ENCODE measurements around the gene YTHDF1. TPM values are rescaled to one million over a fixed set of nuclear protein-coding genes. Genes with fewer than 3 reads are reported as not detected.

The YTHDF1 gene
- total RNA-seq, 2 donors from 2014 or later: 21.8 to 31.8 TPM

GRCh38 chr20:63191400-63191799 is 24.5 kb downstream of the YTHDF1 start:
- Histone ChIP-seq H3K4me1 (ENCODE audit: control insufficient read depth in 1 of 2, low read depth in 2 of 2) (no peaks in the 10 kb centered on the region), H3K9me3 (no peaks in the 10 kb centered on the region), H3K27ac (no peak overlapping the region), H3K27me3 (replicated peaks; ENCODE audit: insufficient read depth) (no peaks in the 10 kb centered on the region), H3K36me3 (peaks cover 11% of the 10 kb centered on the region), H3K4me3 (no peak overlapping the region)
- TF ChIP-seq CTCF (IDR thresholded peaks at IDR 0.05): no peak
- DNase-seq (ENCODE audit: low spot score) (no peak), ATAC-seq (ENCODE audit: insufficient number of reproducible peaks, low FRiP score, low read depth) (no peak)

GRCh38 chr20:63190828-63191227 is 25.1 kb downstream of the YTHDF1 start:
- Histone ChIP-seq H3K4me1 (ENCODE audit: control insufficient read depth in 1 of 2, low read depth in 2 of 2) (no peaks in the 10 kb centered on the region), H3K27ac (no peak overlapping the region), H3K4me3 (no peak overlapping the region), H3K9me3 (no peaks in the 10 kb centered on the region), H3K36me3 (peaks cover 11% of the 10 kb centered on the region), H3K27me3 (replicated peaks; ENCODE audit: insufficient read depth) (no peaks in the 10 kb centered on the region)
- TF ChIP-seq CTCF (IDR thresholded peaks at IDR 0.05): no peak
- no peak for ATAC-seq (ENCODE audit: insufficient number of reproducible peaks, low FRiP score, low read depth)
- DNase-seq (ENCODE audit: low spot score): no peak

- H3K27me3 ChIP-seq (replicated peaks; ENCODE audit: insufficient read depth): no peaks in the 10 kb centered on the region
- no peak for DNase-seq (ENCODE audit: low spot score)
- ATAC-seq (ENCODE audit: insufficient number of reproducible peaks, low FRiP score, low read depth): no peak
- peaks cover 7% of the 10 kb centered on the region for H3K36me3 ChIP-seq
- H3K27ac ChIP-seq: no peak overlapping the region
- no peaks in the 10 kb centered on the region for H3K9me3 ChIP-seq
- no peak overlapping the region for H3K4me3 ChIP-seq
- no peaks in the 10 kb centered on the region for H3K4me1 ChIP-seq (ENCODE audit: control insufficient read depth in 1 of 2, low read depth in 2 of 2)
- no peak for TF ChIP-seq CTCF (IDR thresholded peaks at IDR 0.05)
These were observed 25.9 kb downstream of the YTHDF1 start for GRCh38 chr20:63189846-63190559.

- DNase-seq (ENCODE audit: low spot score) (no peak), ATAC-seq (ENCODE audit: insufficient number of reproducible peaks, low FRiP score, low read depth) (no peak)
- Histone ChIP-seq H3K27ac (no peak overlapping the region), H3K9me3 (no peaks in the 10 kb centered on the region), H3K4me3 (no peak overlapping the region), H3K27me3 (replicated peaks; ENCODE audit: insufficient read depth) (no peaks in the 10 kb centered on the region), H3K4me1 (ENCODE audit: control insufficient read depth in 1 of 2, low read depth in 2 of 2) (no peaks in the 10 kb centered on the region), H3K36me3 (no peaks in the 10 kb centered on the region)
- no peak for TF ChIP-seq CTCF (IDR thresholded peaks at IDR 0.05)
These were observed 26.6 kb downstream of the YTHDF1 start for GRCh38 chr20:63189322-63189642.

GRCh38 chr20:63188641-63189321 is 27.1 kb downstream of the YTHDF1 start:
- Histone ChIP-seq H3K4me3 (no peak overlapping the region), H3K9me3 (no peaks in the 10 kb centered on the region), H3K36me3 (no peaks in the 10 kb centered on the region), H3K27me3 (replicated peaks; ENCODE audit: insufficient read depth) (no peaks in the 10 kb centered on the region), H3K4me1 (ENCODE audit: control insufficient read depth in 1 of 2, low read depth in 2 of 2) (no peaks in the 10 kb centered on the region), H3K27ac (no peak overlapping the region)
- TF ChIP-seq CTCF (IDR thresholded peaks at IDR 0.05): no peak
- ATAC-seq (ENCODE audit: insufficient number of reproducible peaks, low FRiP score, low read depth) (no peak), DNase-seq (ENCODE audit: low spot score) (no peak)

Data from thoracic aorta (tissue), 2 donors.